IMR-90 (cell line): ENCODE data around the gene UPK3B. TPM values are rescaled to one million over a fixed set of nuclear protein-coding genes. Genes with fewer than 3 reads are reported as not detected.
"Not testable (repeated sequence)": the region's sequence is repeated elsewhere in the genome, so short reads cannot be mapped to it uniquely, and the experiment has no call there.

Experiments used
- ATAC-seq: fragments of 200-7000 bp; cut with Tn5 transposase; 2 replicates; pipeline ENCODE4 v1.9.1; 2020; ENCODE audit warnings: low read depth, mild to moderate bottlenecking, moderate library complexity
- BruUV-seq: library from RNA; stranded (reverse); fragments of 400-500 nt; replicated peaks from 2 replicates; lab custom pipeline; 2021; lab: Mats Ljungman, UMichigan
- CTCF ChIA-PET: fragments of 300-600 bp; formaldehyde crosslinking; extraction: SDS; loops from one replicate; lab custom pipeline; 2021; ENCODE audit warnings: antibody characterized with exemption; lab: Yijun Ruan, JAX
- POLR2A ChIA-PET: fragments of 300-600 bp; sonication (Branson Sonifier 250); formaldehyde crosslinking; loops from one replicate; lab custom pipeline; 2022; ENCODE audit warnings: antibody characterized with exemption; ENCODE audit not compliant: unreplicated experiment; lab: Charles Lee
- DNase-seq: peaks from one replicate; pipeline ENCODE4 v3.0.0; 2013
- H2AFZ ChIP-seq: replicated peaks from 2 replicates; pipeline ENCODE3; 2013; ENCODE audit warnings: low read length, mild to moderate bottlenecking; ENCODE audit not compliant: poor library complexity
- H2AK5ac ChIP-seq: 2 replicates; pipeline ENCODE4 v1.6.1; 2013; ENCODE audit warnings: low read depth, low read length, inconsistent platforms
- H2AK9ac ChIP-seq: replicated peaks from 2 replicates; pipeline ENCODE3; 2013; ENCODE audit warnings: mild to moderate bottlenecking, low read depth, low read length, moderate library complexity; ENCODE audit not compliant: poor library complexity
- H2BK120ac ChIP-seq: 2 replicates; pipeline ENCODE4 v1.6.1; 2013; ENCODE audit warnings: low read depth, low read length, inconsistent platforms
- H2BK15ac ChIP-seq: 3 replicates; pipeline ENCODE4 v1.6.1; 2013; ENCODE audit warnings: low read depth, low read length, inconsistent platforms
- H2BK20ac ChIP-seq: 2 replicates; pipeline ENCODE4 v1.6.1; 2013; ENCODE audit warnings: low read depth, mild to moderate bottlenecking, inconsistent platforms, low read length, moderate library complexity
- H2BK5ac ChIP-seq: 2 replicates; pipeline ENCODE4 v1.6.1; 2013; ENCODE audit warnings: mild to moderate bottlenecking, low read depth, low read length, inconsistent platforms; ENCODE audit not compliant: poor library complexity, severe bottlenecking
- H3K14ac ChIP-seq: replicated peaks from 2 replicates; pipeline ENCODE4 v1.6.1; 2013; ENCODE audit warnings: low read depth, low read length, inconsistent platforms
- H3K18ac ChIP-seq: 2 replicates; pipeline ENCODE4 v1.6.1; 2013; ENCODE audit warnings: low read depth, low read length, control low read depth
- H3K23ac ChIP-seq: 2 replicates; pipeline ENCODE4 v1.6.1; 2013; ENCODE audit warnings: low read depth, low read length, inconsistent platforms
- H3K27ac ChIP-seq: 2 replicates; pipeline ENCODE4 v1.5.1; 2013; ENCODE audit warnings: mild to moderate bottlenecking, control low read depth, low read length; ENCODE audit not compliant: insufficient read depth
- H3K27me3 ChIP-seq: 2 replicates; pipeline ENCODE4 v1.6.1; 2013; ENCODE audit warnings: low read length; ENCODE audit not compliant: control insufficient read depth, insufficient read depth
- H3K36me3 ChIP-seq: 2 replicates; pipeline ENCODE4 v1.6.1; 2013; ENCODE audit warnings: low read length, mixed read lengths; ENCODE audit not compliant: control insufficient read depth, insufficient read depth
- H3K4ac ChIP-seq: 2 replicates; pipeline ENCODE4 v1.6.1; 2013; ENCODE audit warnings: low read depth, low read length, inconsistent platforms
- H3K4me1 ChIP-seq: 2 replicates; pipeline ENCODE4 v1.6.1; 2013; ENCODE audit warnings: low read length, mixed read lengths; ENCODE audit not compliant: control insufficient read depth, insufficient read depth
- H3K4me2 ChIP-seq: 2 replicates; pipeline ENCODE4 v1.6.1; 2013; ENCODE audit warnings: low read depth, mild to moderate bottlenecking, control low read depth, low read length, moderate library complexity
- H3K4me3 ChIP-seq: 2 replicates; pipeline ENCODE4 v1.5.1; 2013; ENCODE audit warnings: low read depth, mild to moderate bottlenecking, control low read depth, low read length, moderate library complexity; ENCODE audit not compliant: insufficient read depth
- H3K56ac ChIP-seq: 2 replicates; pipeline ENCODE4 v1.6.1; 2013; ENCODE audit warnings: low read length, inconsistent platforms; ENCODE audit not compliant: insufficient read depth; ENCODE audit errors: extremely low read depth
- H3K79me1 ChIP-seq, 2 experiments: 2 replicates each; pipeline ENCODE4 v1.6.1; 2013; ENCODE audit warnings: low read length in 2 of 2, inconsistent platforms in 1 of 2, low read depth in 1 of 2
- H3K9ac ChIP-seq: 2 replicates; pipeline ENCODE4 v1.6.1; 2013; ENCODE audit warnings: low read depth, low read length, control low read depth
- H3K9me1 ChIP-seq: 2 replicates; pipeline ENCODE4 v1.6.1; 2013; ENCODE audit warnings: low read length, inconsistent platforms; ENCODE audit not compliant: insufficient read depth
- H3K9me3 ChIP-seq: 2 replicates; pipeline ENCODE4 v1.6.1; 2013; ENCODE audit warnings: low read length; ENCODE audit not compliant: control insufficient read depth, insufficient read depth
- H4K20me1 ChIP-seq: 2 replicates; pipeline ENCODE4 v1.6.1; 2013; ENCODE audit warnings: low read length, inconsistent platforms; ENCODE audit not compliant: insufficient read depth
- H4K5ac ChIP-seq: 2 replicates; pipeline ENCODE4 v1.6.1; 2013; ENCODE audit warnings: mild to moderate bottlenecking, low read depth, low read length, control low read depth
- H4K8ac ChIP-seq, 2 experiments: 2 replicates each; pipeline ENCODE4 v1.6.1; 2013; ENCODE audit warnings: low read depth in 2 of 2, low read length in 2 of 2, control low read depth in 1 of 2, inconsistent platforms in 1 of 2
- H4K91ac ChIP-seq: 2 replicates; pipeline ENCODE4 v1.6.1; 2013; ENCODE audit warnings: low read depth, low read length, inconsistent platforms; ENCODE audit not compliant: insufficient read depth
- BHLHE40 ChIP-seq: fragments of 150-350 bp; IDR thresholded peaks from 2 replicates; pipeline ENCODE4 v1.6.1; 2016; ENCODE audit warnings: mild to moderate bottlenecking, low read depth, low read length
- MAZ ChIP-seq: IDR thresholded peaks from 2 replicates; pipeline ENCODE4 v1.6.1; 2012; ENCODE audit warnings: low read depth, mild to moderate bottlenecking, low read length, improper control_type of control experiment, moderate library complexity, borderline replicate concordance
- MXI1 ChIP-seq: IDR thresholded peaks from 2 replicates; pipeline ENCODE4 v1.6.1; 2012; ENCODE audit warnings: low read depth, mild to moderate bottlenecking, low read length, moderate library complexity, borderline replicate concordance
- POLR2A ChIP-seq: IDR thresholded peaks from 2 replicates; pipeline ENCODE4 v1.6.1; 2012; ENCODE audit warnings: mild to moderate bottlenecking, low read depth, low read length
- WGBS, 2 experiments: methylation state at CpG; one replicate each; pipeline versions ENCODE4 v1.1.5 to v1.1.7; 2013; ENCODE audit warnings: missing lambda C conversion rate in 2 of 2; ENCODE audit not compliant: insufficient read length in 1 of 2; ENCODE audit errors: extremely low coverage in 2 of 2; 5-methylcytosine and 5-hydroxymethylcytosine counted together
- dilution Hi-C: fragments of 300-500 bp; cut with HindIII; formaldehyde crosslinking; loops from one replicate; pipeline ENCODE4 v1.14.3; 2018; ENCODE audit warnings: low sequenced_read_pairs; ENCODE audit not compliant: unreplicated experiment
- in situ Hi-C: fragments of 300-500 bp; cut with MboI; formaldehyde crosslinking; loops from 3 replicates; pipeline ENCODE4 v1.14.3; 2019; ENCODE audit warnings: low sequenced_read_pairs, inconsistent platforms, mixed read lengths
- intact Hi-C: fragments of 100-400 bp; cut with micrococcal nuclease; formaldehyde crosslinking; loops from 2 replicates; pipeline ENCODE4 v1.10.0; 2022
- polyA plus RNA-seq, 3 experiments: library from polyadenylated mRNA; depleted of rRNA; stranded (reverse); fragments of >200 nt; gene quantifications; 2 replicates each; pipeline ENCODE4 v1.2.3, GENCODE V29; 2012; ENCODE audit warnings: low replicate concordance in 1 of 3
- total RNA-seq: library from RNA; depleted of rRNA; stranded (reverse); fragments of >200 nt; gene quantifications from 2 replicates; pipeline ENCODE4 v1.2.3, GENCODE V29; 2012

Gene UPK3B
- total and polyA plus RNA-seq, 2 of the 4 experiments (the other 2 are of a cell fraction): 0.26 TPM; not detected in 1

DNA sequence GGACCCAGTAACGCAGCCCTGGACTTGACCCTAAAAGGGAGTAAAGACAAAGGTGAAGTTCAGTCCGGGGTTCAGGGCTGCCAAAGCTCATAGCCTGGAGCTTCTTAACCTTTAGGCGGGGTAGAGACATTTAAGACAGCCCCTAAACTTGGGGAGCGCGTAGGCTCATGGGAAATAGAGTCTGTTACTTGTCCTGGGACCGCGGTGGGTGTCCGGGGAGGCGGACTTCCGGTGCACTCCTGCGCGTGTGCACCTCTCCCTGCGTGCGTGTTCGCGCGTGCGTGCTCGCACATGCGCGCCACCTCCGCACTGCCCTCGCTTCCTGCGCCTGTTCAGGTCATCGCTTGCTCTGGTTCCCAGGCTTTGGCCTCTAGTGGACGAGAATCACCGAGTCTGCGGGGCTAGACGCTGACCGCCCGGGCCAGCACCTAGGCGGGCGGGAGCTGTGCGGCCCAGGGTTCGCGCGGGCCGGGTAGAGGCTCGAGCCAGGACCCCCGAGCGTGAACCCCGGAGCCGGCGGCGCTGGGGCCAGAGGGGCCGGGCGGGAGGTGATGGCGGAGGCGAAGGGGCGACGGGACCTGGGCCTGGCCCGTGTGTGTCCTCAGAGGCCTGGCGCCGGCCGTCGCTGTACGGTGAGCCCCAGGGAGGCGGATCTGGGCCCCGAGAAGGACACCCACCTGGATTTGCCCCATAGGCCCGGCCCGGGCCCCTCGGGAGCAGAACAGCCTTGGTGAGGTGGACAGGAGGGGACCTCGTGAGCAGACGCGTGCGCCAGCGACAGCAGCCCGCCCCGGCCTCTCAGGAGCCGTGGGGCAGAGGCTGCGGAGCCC lies 38.9 kb downstream of the UPK3B start:
- H3K27me3 ChIP-seq, H2BK20ac ChIP-seq, H3K4me1 ChIP-seq, dilution Hi-C loops, H3K36me3 ChIP-seq, intact Hi-C loops, BruUV-seq, in situ Hi-C loops, H4K20me1 ChIP-seq, H2AK9ac ChIP-seq, H3K18ac ChIP-seq, H3K23ac ChIP-seq, CTCF ChIA-PET, H3K56ac ChIP-seq, POLR2A ChIA-PET, H3K79me1 ChIP-seq, H3K9me3 ChIP-seq, H3K9me1 ChIP-seq, H2AK5ac ChIP-seq: not testable (repeated sequence)
- TF ChIP-seq MXI1 (peak; percentile 70; the same call in 1 of the 2 replicates), MAZ (peak; percentile 32; the same call in 1 of the 2 replicates), POLR2A (peak; percentile 79), BHLHE40 (peak; percentile 70)
- peak overlapping the region; percentile 72 for H2BK120ac ChIP-seq
- H3K9ac ChIP-seq: peak overlapping the region; percentile 59
- 1% methylated on average over 26 of the region's 71 CpGs; no CpG with 5 or more reads in 1 of the 2 experiments for WGBS, 2 experiments
- peak; percentile 78 for DNase-seq
- peak; percentile 100 for ATAC-seq
- peak overlapping the region; percentile 21 for H2AFZ ChIP-seq
- H2BK15ac ChIP-seq: peak overlapping the region; percentile 88; the same call in 1 of the 3 replicates
- H4K8ac ChIP-seq: peak overlapping the region; percentile 93 to 97; a peak in 3 of 4 replicates
- peak overlapping the region; percentile 78 for H2BK5ac ChIP-seq
- peak overlapping the region; percentile 70 for H3K4me2 ChIP-seq
- H3K27ac ChIP-seq: peak overlapping the region; percentile 73
- peak overlapping the region; percentile 49 for H4K91ac ChIP-seq
- H3K4ac ChIP-seq: peak overlapping the region; percentile 83
- peak overlapping the region; percentile 79 for H3K14ac ChIP-seq
- peak overlapping the region; percentile 89 for H3K4me3 ChIP-seq
- H4K5ac ChIP-seq: peak overlapping the region; percentile 94

DNA sequence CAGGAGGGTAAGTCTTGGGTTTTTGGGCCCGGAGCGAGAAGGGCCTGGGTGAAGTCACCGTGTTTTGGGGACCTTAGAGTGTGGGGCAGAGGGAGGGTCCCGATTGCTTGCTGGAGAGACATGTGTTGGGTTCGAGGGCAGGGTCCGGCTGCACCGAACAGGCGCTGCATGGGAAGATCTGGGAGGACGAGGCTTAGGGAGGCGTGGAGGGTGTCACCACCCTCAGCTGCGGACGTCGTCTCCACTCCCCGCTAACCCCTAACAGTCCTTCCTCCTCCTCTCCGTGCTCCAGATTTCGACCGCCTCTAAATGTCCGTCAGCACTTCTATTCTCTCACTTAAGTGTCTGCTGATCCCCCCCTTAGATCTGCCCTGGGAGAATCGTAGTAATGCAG lies 39.5 kb downstream of the UPK3B start:
- H2BK20ac ChIP-seq, CTCF ChIA-PET, H2BK120ac ChIP-seq, H4K91ac ChIP-seq, H2AFZ ChIP-seq, H3K27me3 ChIP-seq, ATAC-seq, H3K36me3 ChIP-seq, H3K23ac ChIP-seq, H3K79me1 ChIP-seq, intact Hi-C loops, dilution Hi-C loops, H2AK9ac ChIP-seq, H3K9me3 ChIP-seq, BruUV-seq, H4K20me1 ChIP-seq, DNase-seq, H3K18ac ChIP-seq, in situ Hi-C loops, POLR2A ChIA-PET, H3K9me1 ChIP-seq, H3K4me1 ChIP-seq, H4K5ac ChIP-seq: not testable (repeated sequence)
- Histone ChIP-seq H3K4ac (peak overlapping the region; percentile 83), H2BK5ac (peak overlapping the region; percentile 78), H4K8ac (peak overlapping the region in 1 of 2 experiments; percentile 59; a peak in 1 of 4 replicates), H3K4me3 (peak overlapping the region; percentile 89), H2AK5ac (0 out of 2 replicates have a peak overlapping the region, but pooled peaks have one; percentile 16), H3K9ac (peak overlapping the region; percentile 59), H3K4me2 (peak overlapping the region; percentile 65), H3K14ac (peak overlapping the region; percentile 71; the same call in 1 of the 2 replicates), H2BK15ac (peak overlapping the region; percentile 17; the same call in 1 of the 3 replicates), H3K56ac (peak overlapping the region; percentile 17; the same call in 1 of the 2 replicates), H3K27ac (peak overlapping the region; percentile 73)
- WGBS, 2 experiments: no CpG with 5 or more reads among the region's 19 CpGs
